ENCODE results near the gene DDC.

Gene DDC

DNA sequence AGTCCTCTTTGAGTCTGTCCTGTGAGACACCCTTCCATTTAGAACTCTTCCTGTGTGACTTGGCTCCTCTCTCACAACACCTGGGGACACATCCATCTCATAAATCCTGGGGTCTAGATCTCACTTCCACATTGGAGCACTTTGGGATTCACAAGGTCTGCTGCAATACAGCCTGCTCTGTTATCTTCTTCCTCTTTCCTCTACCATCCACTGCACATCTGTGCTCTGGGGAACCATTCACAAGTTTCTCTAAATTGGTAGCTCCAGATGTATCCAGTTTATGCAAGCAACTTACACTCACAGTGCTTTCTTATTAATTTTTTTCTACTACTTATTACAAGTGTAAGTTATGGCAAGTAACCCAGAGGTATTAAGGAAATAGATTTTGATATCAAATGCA, 109.5 kb downstream of the DDC start:
- no peak for DNase-seq (ENCODE audit: low spot score)

DNA sequence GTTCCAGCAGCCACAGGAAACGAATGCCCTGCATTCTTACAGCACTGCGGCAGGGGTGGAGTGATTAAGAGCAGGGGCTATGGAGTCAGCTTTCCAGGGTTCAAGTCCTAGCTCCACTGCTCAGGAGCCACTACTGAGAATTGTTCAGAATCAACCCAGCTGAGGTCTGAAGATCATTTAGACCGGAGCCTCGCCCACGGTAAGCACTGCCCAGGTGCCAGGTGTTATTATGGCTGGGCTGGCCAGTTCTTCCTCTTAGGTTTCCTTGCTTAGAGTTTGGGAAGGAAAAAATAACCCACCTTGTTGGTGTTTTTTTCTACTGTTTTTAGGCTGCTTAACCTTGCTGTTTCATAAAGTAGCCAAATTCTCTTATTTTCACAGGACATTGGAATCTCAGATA, 110.2 kb downstream of the DDC start:
- DNase-seq (ENCODE audit: low spot score) = no peak

DNA sequence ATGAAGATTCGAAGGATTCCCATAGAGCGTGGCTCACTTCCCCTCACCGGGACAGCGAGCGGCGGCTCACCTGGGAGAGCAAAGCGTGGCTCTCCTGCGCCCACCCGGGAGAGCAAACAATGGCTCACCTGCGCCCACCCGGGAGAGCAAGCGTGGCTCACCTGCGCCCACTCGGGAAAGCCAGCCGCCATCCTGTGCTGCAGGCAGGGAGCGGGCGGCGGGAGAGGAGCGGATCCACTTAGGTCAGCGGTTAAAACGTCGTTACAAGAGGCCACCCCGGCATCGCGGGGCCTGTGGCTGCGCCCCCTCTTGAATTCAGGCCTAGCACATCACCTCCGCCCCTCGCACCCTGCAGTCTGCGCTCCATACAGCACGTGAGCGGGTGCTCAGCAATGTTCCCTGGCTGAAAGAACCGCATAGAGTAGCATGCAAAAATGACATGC, 114.6 kb downstream of the DDC start:
- peak; percentile 15 for DNase-seq (ENCODE audit: low spot score)

DNA sequence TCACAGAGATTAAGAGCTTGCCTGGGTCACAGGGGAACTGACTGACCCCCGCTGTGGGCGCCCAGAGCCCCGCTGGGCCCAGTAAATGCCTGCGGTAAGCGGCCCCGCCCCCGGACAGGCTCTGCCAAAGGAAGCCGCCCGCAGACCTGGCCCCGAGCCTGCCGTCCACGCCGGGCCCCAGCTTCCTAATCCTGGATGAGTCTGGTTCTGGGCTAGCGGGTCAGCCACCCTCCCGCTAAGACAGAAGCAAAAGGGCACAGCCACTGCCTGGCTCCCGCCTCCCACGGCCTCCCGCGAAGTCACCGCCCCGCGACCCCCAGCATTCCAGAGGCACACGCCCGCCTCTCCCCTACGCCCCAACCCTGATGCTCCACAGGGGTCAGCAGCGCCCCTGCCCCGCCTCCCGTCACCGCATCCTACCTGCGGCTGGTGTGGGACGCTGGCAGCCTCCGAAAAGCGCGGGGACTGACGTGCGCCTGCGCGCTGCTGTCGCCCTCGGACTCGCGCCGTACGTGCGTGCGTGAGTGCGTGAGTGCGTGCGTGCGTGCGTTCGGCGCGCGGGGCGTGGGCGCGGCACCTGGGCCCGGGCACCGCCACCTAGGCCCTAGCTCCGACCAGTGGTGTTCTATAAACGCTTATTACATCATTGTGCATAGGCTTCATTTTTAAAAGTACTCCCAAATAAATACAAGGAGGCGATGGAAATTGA, 115.2 kb downstream of the DDC start, which contains the start of gene FIGNL1:
TSS of gene FIGNL1 (minus strand) at position 470 of the 709 bp plus-strand sequence. CDS start 3,063 bp downstream, outside the sequence.
- peak; percentile 90 for DNase-seq (ENCODE audit: low spot score)

DNA sequence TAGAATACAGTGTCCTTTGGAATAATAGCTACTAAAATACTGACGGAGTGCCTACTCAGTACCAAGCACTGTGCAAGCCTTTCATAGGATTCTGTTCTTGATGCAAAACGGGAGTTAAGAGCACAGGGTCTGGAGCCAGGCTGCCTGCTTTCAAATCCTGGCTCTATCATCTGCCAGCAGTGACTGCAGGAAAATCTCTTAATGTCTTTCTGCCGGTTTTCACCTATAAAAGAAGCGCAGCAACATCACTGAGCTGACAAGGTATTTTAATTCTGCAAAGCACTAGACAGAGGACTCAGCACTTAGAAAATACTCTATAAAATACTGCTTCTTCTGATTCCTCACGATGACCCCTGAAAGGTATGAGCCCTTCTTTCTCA, 115.7 kb downstream of the DDC start:
- DNase-seq (ENCODE audit: low spot score) = no peak

DNA sequence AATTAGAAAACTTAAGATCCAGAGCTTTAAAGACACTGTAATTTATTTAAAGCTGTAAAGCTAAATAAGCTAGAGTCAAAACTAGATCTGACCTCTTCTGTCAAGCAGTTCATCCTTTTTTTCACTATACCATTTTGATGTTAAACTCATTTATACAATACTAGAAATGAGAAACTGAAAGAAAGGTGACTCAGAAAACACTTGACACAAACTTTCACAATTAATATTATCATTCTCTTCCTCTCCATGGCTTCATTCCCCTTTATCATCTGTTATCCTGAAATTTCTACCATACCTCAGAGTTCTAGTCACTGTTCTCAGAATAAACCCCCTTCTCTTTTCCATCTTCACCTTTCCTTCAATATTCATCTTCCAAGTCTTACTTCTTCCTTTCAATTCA, 116.4 kb downstream of the DDC start:
- no peak for DNase-seq (ENCODE audit: low spot score)

DNA sequence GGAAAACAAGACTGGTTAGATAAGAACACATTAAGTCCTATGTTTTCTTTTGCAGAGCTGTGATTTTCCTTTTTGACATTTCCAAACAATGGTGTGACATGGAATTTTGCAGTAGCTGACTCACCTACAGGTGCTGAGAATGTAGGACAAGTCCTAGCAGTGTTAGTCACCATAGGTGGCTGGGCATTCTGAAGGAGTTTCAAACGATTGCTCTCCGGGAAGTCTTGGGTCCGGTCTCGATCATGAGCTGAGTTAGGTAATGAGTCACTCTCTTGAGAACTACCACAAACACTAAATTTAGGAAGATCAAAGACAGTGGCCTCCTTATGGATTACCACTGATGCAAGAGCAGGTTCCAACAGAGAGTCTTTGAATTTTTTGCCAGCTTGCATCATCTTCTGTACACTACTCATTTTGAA, 118.7 kb downstream of the DDC start:
- DNase-seq (ENCODE audit: low spot score) = no peak

DNA sequence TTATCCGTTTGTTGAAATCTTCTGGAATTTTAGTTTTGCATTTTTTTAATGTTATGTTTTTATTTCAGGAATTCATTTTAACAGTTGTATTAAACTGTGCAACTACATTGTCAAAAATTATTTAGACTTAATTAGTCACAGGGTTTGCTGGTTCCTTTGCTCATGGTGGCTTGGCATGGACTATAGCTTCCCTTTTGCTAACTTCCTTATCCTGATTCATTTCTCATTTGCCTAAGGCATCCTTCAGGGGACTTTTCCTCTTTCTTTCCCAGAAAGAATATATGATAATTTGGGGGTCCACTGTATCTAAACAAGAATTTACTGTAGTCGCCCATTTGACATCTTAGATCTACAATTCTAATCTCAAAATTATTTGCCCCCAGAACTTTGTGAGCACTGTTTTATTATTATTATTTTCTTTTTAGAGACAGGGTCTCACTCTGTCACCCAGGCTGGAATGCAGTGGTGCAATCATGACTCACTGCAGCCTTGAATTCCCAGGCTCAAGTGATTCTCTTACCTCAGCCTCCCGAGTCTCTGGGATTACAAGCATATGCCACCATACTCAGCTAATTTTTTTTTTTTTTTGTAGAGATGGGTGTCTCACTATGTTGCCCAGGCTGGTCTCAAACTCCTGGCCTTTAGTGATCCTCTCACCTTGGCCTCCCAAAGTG, 128.9 kb downstream of the DDC start:
- no peak for DNase-seq (ENCODE audit: low spot score)

DNA sequence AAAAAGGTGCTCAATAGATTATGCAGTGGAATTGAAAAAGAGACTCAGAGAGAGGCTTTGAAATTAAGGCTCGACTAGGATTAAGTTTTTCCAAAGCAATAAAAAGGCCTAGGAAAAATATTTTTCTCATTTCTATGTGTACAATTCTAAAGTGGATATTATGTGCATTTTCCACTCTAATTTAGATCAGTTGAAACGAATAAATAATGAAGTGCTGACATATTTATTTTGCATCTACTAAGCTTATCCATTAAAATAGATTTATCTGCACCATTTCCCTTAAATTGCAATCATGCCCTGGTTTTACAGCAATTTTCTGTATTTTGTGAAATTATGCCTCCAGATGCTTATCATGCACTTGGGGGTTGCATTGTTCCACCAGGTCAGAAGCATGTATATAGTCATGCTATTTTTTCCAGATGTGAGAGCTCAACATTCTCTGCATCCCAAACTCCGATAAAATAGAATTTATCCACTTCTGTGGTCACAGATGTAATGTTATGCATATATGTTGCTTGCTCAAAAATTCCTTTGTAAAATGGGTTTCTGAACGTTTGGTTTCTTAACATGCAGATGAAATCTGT, 133.4 kb downstream of the DDC start:
- DNase-seq (ENCODE audit: low spot score) = no peak

DNA sequence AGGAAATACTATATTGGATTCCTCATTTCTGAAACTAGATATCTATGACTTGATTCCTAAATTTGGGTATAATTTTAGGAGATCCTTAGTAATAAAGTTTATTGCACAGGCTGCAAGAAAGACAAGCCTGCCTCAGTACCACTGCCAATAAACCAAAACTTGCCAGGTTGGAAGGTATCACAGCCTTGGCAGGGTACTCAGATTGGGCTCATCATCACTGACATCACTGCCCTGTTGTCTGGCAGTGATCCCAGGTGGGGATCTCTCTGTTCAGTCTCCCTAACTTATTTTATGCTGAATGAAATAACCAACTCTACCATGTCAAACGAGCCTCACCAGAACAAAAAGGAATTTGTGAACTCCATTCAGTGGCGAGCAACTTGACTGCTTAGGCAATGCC, 133.9 kb downstream of the DDC start:
- DNase-seq (ENCODE audit: low spot score) = no peak

DNA sequence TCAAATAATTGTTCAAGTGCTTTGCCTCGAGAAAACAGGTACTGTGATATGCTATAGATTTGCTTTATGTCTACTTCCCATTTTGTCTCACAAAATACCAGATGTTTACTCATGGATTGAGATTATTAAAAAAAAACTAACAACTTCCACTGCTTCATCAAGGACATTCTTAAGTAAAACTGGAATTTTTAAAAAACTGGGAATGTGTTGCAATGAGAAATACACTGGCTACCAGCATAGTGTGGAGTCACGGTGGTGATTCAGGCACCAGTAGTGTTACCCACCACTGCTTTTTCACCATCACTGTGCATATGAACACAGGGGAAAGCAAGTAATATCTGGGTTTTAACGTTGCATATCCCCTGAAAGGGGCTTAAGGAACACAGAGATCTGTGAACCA, 136.3 kb downstream of the DDC start:
- DNase-seq (ENCODE audit: low spot score) = no peak

DNA sequence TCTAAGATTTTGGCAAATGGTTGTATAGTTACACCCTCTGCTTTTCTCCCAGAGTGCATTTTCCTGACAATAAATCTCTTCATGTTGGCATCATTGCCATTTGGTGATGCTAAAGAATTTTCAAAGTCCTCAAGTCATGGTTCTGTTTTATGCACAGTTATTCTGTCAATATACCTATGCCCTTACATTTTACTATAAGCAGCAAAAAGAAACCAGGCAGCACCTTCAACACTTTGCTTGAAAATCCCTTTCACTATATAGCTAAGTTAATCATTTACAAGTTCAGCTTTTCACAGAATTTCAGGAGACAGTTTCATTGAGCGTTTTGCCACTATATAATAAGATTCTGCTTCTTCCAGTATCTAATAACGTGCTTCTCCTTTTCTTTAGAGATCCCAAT, 137.7 kb downstream of the DDC start:
- DNase-seq (ENCODE audit: low spot score) = no peak

DNA sequence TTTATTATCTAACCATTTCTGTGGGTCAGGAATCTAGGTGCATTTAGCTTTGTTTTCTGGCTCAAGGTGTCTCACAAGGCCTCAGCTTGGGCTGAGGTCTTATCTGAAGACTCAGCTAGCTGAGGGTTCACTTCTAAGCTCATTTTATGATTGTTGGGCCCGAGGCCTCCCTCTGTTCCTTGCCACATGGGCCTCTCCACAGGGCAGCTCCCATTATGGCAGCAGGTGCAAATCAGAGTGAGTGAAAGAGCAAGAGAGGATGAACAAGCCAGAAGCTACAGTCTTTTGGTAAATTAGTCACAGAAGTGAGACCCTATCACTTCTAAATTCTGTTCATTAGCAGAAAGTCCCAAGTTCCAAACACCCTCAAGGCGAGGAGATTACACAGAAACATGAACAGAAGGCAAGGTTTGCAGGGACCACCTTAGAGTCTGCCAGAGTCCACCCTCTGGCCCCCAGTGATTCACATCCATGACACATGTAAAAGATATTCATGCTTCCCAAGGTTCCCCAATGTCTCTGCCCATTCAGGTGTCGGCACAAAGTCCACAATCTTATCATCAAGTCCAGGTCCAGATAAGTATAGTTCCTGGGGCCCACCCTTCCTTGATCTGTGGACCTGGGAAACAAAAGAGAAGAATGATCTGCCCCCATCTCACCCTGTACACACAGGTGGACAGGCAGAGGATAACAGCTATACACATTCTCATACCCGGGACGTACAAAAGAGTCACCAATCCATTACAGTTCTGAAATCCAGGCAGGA, 138.7 kb downstream of the DDC start:
- no peak for DNase-seq (ENCODE audit: low spot score)

DNA sequence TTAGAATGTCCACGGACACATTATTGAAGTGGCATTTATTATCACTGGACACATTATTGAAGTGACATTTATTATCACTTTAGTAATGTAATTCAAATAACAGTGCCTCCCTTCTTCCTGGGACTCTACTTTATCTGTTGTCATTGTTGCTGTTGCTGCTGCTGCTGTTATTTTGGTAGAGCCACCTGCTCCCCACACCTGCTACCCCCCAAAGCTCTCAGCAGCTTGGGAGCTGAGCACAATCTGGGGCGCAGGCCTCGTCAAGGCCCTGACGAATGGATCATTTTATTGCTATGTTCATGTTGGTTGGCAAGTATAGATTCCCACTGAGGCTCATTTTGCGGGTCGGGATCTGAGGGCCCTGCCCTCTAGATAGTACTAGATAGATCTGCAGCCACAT, 139.9 kb downstream of the DDC start:
- DNase-seq (ENCODE audit: low spot score) = no peak

DNA sequence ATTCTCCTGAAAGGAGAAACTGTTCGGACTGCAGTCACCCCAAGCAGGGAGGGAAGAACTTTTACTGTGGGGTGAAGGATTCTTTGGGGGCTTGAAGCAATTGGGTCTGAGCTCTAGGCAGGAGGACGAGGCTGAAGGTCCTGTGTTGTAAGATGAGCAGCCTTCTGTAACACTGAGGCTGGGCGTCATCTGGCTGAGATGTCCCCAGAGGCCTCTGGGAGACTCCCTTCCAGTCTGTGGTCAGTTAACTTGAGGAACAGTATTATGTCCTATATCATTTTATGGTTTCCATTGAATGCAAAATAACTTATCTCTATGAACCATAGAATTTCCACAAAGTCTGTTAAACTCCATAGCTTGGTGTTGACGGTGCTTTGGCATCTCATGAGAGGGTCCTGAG, 141.3 kb downstream of the DDC start:
- no peak for DNase-seq (ENCODE audit: low spot score)

DNA sequence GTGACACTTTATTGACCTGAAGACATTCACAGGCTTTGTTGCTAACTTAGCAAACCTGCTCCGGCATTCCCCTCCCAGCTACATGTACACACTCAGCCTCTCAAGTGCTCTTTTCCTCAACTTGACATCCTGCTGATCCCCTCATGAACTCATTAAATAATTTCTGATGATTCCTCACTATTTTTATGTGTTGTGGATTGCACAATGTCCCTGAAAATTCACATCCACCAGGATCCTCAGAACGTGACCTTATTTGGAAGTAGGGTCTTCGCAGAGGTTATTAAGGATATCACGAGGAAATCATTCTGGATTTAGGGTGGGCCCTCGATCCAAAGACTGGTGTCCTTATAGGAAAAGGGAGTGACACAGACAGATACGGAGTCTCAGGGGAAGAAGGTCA, 142.3 kb downstream of the DDC start:
- DNase-seq (ENCODE audit: low spot score) = no peak

DNA sequence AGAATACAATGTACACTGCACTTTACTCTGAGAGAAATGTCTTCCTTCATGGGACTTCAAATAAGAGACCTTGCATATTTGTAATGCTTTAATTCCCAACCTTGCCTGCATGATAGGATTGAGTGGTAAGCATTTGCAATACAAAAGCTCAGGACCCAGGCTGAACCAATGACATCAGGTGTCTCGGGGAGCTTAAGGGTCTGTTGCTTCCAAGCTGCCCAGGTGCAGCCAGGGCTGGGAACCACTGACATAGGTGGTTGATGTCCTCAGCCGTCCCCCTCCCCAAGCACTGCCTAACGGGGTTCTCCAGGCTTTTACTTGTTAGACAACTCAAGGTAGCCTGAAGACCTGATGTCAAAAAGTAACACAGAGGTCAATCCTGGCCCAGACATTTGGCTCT, 144.2 kb downstream of the DDC start:
- DNase-seq (ENCODE audit: low spot score) = no peak

DNA sequence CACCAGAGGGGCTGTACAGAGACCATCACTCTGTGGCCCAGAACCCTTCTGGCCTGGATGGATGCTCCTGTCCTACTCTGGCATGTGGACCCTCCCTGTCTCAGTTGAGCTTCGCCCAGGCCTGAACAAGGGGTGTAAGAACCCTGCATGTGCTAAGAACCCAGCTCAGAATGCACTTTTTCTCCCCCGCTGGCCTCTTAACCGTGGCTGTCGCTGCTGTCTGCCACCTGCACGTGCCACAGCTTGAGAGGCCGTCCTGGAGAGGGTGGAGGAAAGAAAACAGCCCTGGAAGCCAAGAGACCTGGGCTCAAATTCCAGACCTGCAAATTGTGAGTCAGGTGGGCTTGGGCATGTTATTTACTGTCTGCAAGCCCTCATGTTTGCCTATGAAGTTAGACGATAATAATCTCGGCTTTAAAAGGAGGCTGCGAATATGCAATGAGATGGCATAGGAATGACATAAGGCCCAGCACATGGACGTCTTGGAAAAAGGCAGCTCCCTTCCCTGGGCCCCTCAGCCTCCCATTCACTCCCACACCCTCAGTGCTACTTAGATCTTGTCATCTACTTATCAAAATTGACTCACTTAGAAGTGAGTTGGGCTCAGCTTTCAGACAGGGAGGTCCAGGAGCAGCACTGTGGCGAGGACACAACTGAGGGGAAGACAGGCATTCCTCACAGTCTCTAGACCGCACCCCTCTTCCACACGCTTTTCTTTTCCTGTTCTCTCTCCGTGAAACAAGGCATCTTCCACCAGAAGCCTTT, 146.5 kb downstream of the DDC start:
- no peak for DNase-seq (ENCODE audit: low spot score)

DNA sequence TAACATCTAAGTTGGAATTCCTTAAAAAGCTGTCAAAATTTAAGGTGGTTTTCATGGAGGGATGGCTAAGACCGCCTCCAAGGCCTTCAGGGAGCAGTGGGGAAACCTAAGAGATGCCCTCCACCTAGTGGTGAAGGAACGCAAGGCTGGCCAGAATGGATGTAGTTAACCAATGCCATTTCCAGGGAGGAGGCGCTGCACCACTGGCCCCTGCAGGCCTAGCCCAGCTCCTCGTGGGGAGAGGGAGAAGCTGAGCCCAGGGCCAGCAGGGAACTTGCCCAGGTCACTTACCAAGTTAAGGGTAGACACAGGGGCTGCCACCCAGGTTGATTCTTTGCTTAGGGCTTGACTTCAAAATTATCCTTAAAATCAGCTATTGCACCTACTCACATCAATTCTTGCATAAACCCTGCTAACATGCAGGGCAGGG, 147.1 kb downstream of the DDC start:
- DNase-seq (ENCODE audit: low spot score) = peak; percentile 87

DNA sequence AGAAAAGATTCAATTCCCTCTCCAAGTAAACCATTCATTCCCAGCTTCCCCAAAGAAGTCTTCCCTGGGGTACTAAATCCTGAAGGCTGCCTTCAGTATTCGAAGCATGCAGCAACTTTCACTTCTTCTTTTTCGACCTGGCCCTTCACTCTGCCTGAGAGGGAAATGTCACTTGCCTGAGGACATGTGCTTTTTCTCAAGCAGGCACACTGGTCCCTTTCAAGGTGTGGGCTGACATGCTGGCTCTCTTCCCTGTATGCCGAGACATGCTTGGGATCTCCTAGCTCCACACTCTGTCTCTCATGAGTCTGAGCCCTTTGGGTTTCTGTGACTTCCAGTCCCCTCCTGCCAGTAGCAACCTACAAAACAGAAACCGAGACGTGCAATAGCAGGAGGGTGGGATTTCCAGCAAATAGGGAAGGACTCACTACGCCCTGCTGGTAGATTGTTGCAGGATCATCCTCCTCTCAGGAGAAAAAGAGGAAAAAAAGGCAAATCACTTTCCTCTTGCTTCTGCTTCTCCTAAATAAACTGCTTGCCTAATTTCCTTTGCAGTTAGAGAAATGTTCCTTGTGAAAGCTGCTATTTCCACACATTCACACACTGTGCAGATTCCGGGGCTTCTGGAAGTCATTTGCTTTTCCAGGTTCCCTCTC, 148.6 kb downstream of the DDC start:
- DNase-seq (ENCODE audit: low spot score) = peak; percentile 46

DNA sequence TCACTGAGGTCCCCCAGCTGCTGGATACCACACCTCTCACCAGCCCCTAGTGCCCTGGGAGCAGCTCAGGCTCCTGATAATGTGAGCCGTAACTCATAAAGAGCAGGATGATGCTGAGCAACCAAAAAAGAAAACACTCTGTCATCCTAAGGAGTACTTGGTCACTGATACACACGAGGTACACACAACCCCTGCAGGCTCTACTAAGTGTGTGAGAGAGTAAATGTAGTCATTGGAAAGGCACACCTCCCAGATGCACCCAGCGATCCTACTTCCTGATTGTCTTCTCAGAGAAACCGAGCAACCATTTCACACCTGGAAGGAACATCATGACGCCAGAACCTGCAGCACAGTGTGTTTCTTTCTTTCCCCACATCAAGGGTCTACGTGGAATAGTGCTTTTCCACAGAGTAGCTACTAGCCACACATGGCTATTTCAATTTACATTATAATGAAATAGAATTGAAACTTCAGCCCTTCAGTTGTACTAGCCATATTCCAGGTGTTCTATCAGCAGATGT, 149.3 kb downstream of the DDC start:
- DNase-seq (ENCODE audit: low spot score) = no peak

All from Ammon's horn (tissue), 1 donor.